GM23338 (cell line): ENCODE measurements around the gene MYLK. TPM values are rescaled to one million over a fixed set of nuclear protein-coding genes. Genes with fewer than 3 reads are reported as not detected.
A peak's percentile ranks its signal among the peaks of the same experiment; 100 is the strongest.

Source experiments
- ATAC-seq: fragments of 200-7000 bp; cut with Tn5 transposase; 3 replicates; pipeline ENCODE4 v1.9.1; 2020
- DNase-seq: peaks from one replicate; pipeline ENCODE4 v3.0.0-alpha.2; 2015; ENCODE audit warnings: low spot score
- H2AFZ ChIP-seq: fragments of 200-600 bp; sonication (generic); 2 replicates; pipeline ENCODE4 v1.8.0; 2016; ENCODE audit warnings: antibody characterized with exemption, mild to moderate bottlenecking, moderate library complexity
- H3F3A ChIP-seq: fragments of 200-600 bp; sonication (generic); replicated peaks from 2 replicates; pipeline ENCODE4 v1.8.0; 2017; ENCODE audit warnings: antibody characterized with exemption, mixed run types, low read depth
- H3K27ac ChIP-seq: fragments of 200-600 bp; sonication (generic); 2 replicates; pipeline ENCODE4 v1.6.1; 2016; ENCODE audit warnings: low read depth
- H3K27me3 ChIP-seq: fragments of 200-600 bp; sonication (generic); 2 replicates; pipeline ENCODE4 v1.8.0; 2016; ENCODE audit warnings: mild to moderate bottlenecking, mixed run types, moderate library complexity; ENCODE audit not compliant: insufficient read depth
- H3K36me3 ChIP-seq: fragments of 200-600 bp; sonication (generic); 2 replicates; pipeline ENCODE4 v1.8.0; 2016; ENCODE audit warnings: mild to moderate bottlenecking; ENCODE audit not compliant: insufficient read depth
- H3K4me1 ChIP-seq: fragments of 200-600 bp; sonication (generic); 2 replicates; pipeline ENCODE4 v1.8.0; 2016; ENCODE audit warnings: mild to moderate bottlenecking, moderate library complexity; ENCODE audit not compliant: insufficient read depth
- H3K4me2 ChIP-seq: fragments of 200-600 bp; sonication (generic); 2 replicates; pipeline ENCODE4 v1.7.1; 2017; ENCODE audit warnings: mixed run types
- H3K4me3 ChIP-seq: fragments of 200-600 bp; sonication (generic); 2 replicates; pipeline ENCODE4 v1.6.1; 2016; ENCODE audit warnings: mixed run types
- H3K79me2 ChIP-seq: fragments of 200-600 bp; sonication (generic); replicated peaks from 2 replicates; pipeline ENCODE4 v1.8.0; 2017; ENCODE audit warnings: mild to moderate bottlenecking; ENCODE audit not compliant: insufficient read depth
- H3K9me2 ChIP-seq: fragments of 200-600 bp; sonication (generic); 2 replicates; pipeline ENCODE4 v1.8.0; 2017; ENCODE audit not compliant: insufficient read depth
- H4K20me1 ChIP-seq: fragments of 200-600 bp; sonication (generic); replicated peaks from 2 replicates; pipeline ENCODE4 v1.8.0; 2017; ENCODE audit warnings: mild to moderate bottlenecking; ENCODE audit not compliant: insufficient read depth
- H3K27ac Mint-ChIP-seq: 2 replicates; pipeline ENCODE4 v1.8.0; 2020; ENCODE audit warnings: inconsistent platforms, mild to moderate bottlenecking, moderate library complexity, mixed read lengths
- H3K27me3 Mint-ChIP-seq: 3 replicates; pipeline ENCODE4 v1.8.0; 2022; ENCODE audit warnings: low read depth, mild to moderate bottlenecking, moderate library complexity, mixed read lengths, inconsistent platforms; ENCODE audit not compliant: insufficient read depth, poor library complexity
- H3K36me3 Mint-ChIP-seq: 3 replicates; pipeline ENCODE4 v1.8.0; 2021; ENCODE audit warnings: low read depth, mild to moderate bottlenecking, inconsistent platforms, moderate library complexity, mixed read lengths
- H3K4me1 Mint-ChIP-seq: 3 replicates; pipeline ENCODE4 v1.8.0; 2020; ENCODE audit warnings: mild to moderate bottlenecking, inconsistent platforms, mixed read lengths
- H3K4me3 Mint-ChIP-seq: 3 replicates; pipeline ENCODE4 v1.8.0; 2021; ENCODE audit warnings: moderate library complexity, mild to moderate bottlenecking, inconsistent platforms, mixed read lengths
- H3K9me3 Mint-ChIP-seq: 3 replicates; pipeline ENCODE4 v1.8.0; 2020; ENCODE audit warnings: moderate library complexity, mild to moderate bottlenecking, inconsistent platforms, mixed read lengths
- CREB1 ChIP-seq: fragments of 250-450 bp; sonication (Bioruptor Pico); IDR thresholded peaks from 2 replicates; pipeline ENCODE4 v1.5.0; 2020; ENCODE audit warnings: low read depth, mild to moderate bottlenecking, moderate library complexity
- CTCF ChIP-seq, 2 experiments: fragments of 200-600 bp in 1 of 2; sonication (generic) in 1 of 2; conservative IDR thresholded peaks; 2 replicates each; pipeline versions ENCODE4 v1.5.1 to v1.6.1; 2016 to 2017; ENCODE audit warnings: antibody characterized with exemption in 2 of 2, low read depth in 2 of 2, mild to moderate bottlenecking in 2 of 2, moderate library complexity in 1 of 2
- ETS1 ChIP-seq: IDR thresholded peaks from 2 replicates; pipeline ENCODE4 v1.6.1; 2016; ENCODE audit warnings: antibody characterized with exemption
- EZH2 ChIP-seq: fragments of 200-600 bp; sonication (generic); IDR thresholded peaks from one replicate; pipeline ENCODE4 v1.8.0; 2017; ENCODE audit warnings: antibody characterized with exemption, mild to moderate bottlenecking, low read depth; ENCODE audit not compliant: unreplicated experiment
- JUNB ChIP-seq: IDR thresholded peaks from one replicate; pipeline ENCODE4 v1.6.1; 2016; ENCODE audit warnings: antibody characterized with exemption; ENCODE audit not compliant: unreplicated experiment
- POLR2AphosphoS5 ChIP-seq: IDR thresholded peaks from 2 replicates; pipeline ENCODE4 v1.6.1; 2016; ENCODE audit warnings: antibody characterized with exemption, low read depth
- STAT1 ChIP-seq: IDR thresholded peaks from one replicate; pipeline ENCODE4 v1.6.1; 2016; ENCODE audit warnings: antibody characterized with exemption; ENCODE audit not compliant: unreplicated experiment
- ZNF114 ChIP-seq: fragments of 250-450 bp; sonication (Bioruptor Pico); IDR thresholded peaks from 2 replicates; pipeline ENCODE4 v1.5.0; 2020; ENCODE audit warnings: mild to moderate bottlenecking, moderate library complexity
- ZNF331 ChIP-seq: fragments of 250-450 bp; sonication (Bioruptor Pico); IDR thresholded peaks from 2 replicates; pipeline ENCODE4 v1.5.0; 2020; ENCODE audit warnings: low read depth, mild to moderate bottlenecking, moderate library complexity
- ZNF462 ChIP-seq: fragments of 250-450 bp; sonication (Bioruptor Pico); IDR thresholded peaks from 2 replicates; pipeline ENCODE4 v1.5.0; 2020; ENCODE audit warnings: mild to moderate bottlenecking, moderate library complexity
- polyA plus RNA-seq: library from polyadenylated mRNA; unstranded; fragments of >200 nt; fragmentation: Nextera tagmentation; extraction: Ambion mirVana; gene quantifications from 2 replicates; pipeline ENCODE4 v1.2.1, GENCODE V29; 2016
- total RNA-seq: library from RNA; depleted of rRNA; stranded (reverse); fragments of >200 nt; shearing (Covaris generic); gene quantifications from 2 replicates; pipeline ENCODE4 v1.2.3, GENCODE V29; 2014

Gene MYLK
- total and polyA plus RNA-seq, 2 experiments from 2014 or later, result 11.5 to 17.9 TPM

DNA sequence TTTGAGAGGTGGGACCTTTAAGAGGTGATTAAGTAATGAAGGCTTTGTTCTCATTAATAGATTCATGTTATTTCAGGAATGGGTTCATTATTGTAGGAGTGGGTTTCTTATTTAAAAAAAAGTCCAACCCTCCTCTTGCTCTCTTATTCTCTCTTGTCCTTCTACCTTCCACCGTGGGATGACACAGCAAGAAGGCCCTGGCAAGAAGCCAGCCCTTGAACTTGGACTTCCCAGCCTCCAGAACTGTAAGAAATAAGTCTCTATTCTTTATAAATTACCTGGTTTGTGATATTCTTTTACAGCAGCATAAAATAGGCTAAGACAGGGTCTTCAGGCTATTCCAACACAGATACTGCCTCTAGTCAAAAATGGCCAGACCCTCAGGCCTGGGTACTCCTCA is 62.2 kb downstream of the MYLK start:
- no peaks in the 10 kb centered on the region for H3F3A ChIP-seq
- H3K4me2 ChIP-seq, result no peak overlapping the region
- TF ChIP-seq STAT1, result no peak
- H3K27ac ChIP-seq, result no peak overlapping the region
- H3K4me1 Mint-ChIP-seq, result peaks cover 11% of the 10 kb centered on the region
- no peaks in the 10 kb centered on the region for H4K20me1 ChIP-seq
- no peak overlapping the region for H3K4me3 ChIP-seq
- peaks cover 6% of the 10 kb centered on the region; the same call in 1 of the 2 replicates for H3K9me2 ChIP-seq
- H3K79me2 ChIP-seq, result no peaks in the 10 kb centered on the region
- no peak overlapping the region; the same call in 1 of the 2 replicates for H3K27ac Mint-ChIP-seq
- H3K27me3 ChIP-seq, result no peaks in the 10 kb centered on the region
- DNase-seq (no peak), ATAC-seq (no peak)
- H3K36me3 Mint-ChIP-seq, result peaks cover 24% of the 10 kb centered on the region
- no peak overlapping the region for H2AFZ ChIP-seq
- 0 out of 2 replicates have a peak, but pooled peaks cover 9% of the 10 kb centered on the region for H3K4me1 ChIP-seq
- peaks cover 3% of the 10 kb centered on the region for H3K27me3 Mint-ChIP-seq
- no peak overlapping the region for H3K4me3 Mint-ChIP-seq
- no peaks in the 10 kb centered on the region for H3K36me3 ChIP-seq
- peaks cover 11% of the 10 kb centered on the region for H3K9me3 Mint-ChIP-seq

GRCh38 chr3:123819949-123820348 is 64.2 kb downstream of the MYLK start:
- Histone ChIP-seq H3K27me3 (no peaks in the 10 kb centered on the region), H2AFZ (no peak overlapping the region), H3K9me2 (peaks cover 10% of the 10 kb centered on the region; the same call in 1 of the 2 replicates), H3K4me3 (no peak overlapping the region), H4K20me1 (no peaks in the 10 kb centered on the region), H3K79me2 (no peaks in the 10 kb centered on the region), H3F3A (no peaks in the 10 kb centered on the region), H3K27ac (no peak overlapping the region), H3K4me2 (no peak overlapping the region), H3K36me3 (no peaks in the 10 kb centered on the region), H3K4me1 (0 out of 2 replicates have a peak, but pooled peaks cover 9% of the 10 kb centered on the region)
- Mint-ChIP-seq H3K36me3 (peaks cover 15% of the 10 kb centered on the region), H3K4me1 (peaks cover 11% of the 10 kb centered on the region), H3K27ac (no peak overlapping the region), H3K27me3 (peaks cover 3% of the 10 kb centered on the region), H3K4me3 (no peak overlapping the region), H3K9me3 (0 out of 3 replicates have a peak, but pooled peaks cover 3% of the 10 kb centered on the region)
- DNase-seq (no peak), ATAC-seq (peak; percentile 60)
- TF ChIP-seq POLR2AphosphoS5 (no peak), ETS1 (no peak), JUNB (no peak), ZNF462 (CRISPR knock-in tag) (no peak), EZH2 (no peak), CTCF (conservative IDR thresholded peaks at IDR 0.05; ENCODE audit: low read depth in 2 of 2) (no peak), CREB1 (CRISPR knock-in tag) (no peak), ZNF114 (CRISPR knock-in tag) (no peak), ZNF331 (no peak)
